ENCODE results near the gene RABEPK. TPM values are rescaled to one million over a fixed set of nuclear protein-coding genes. Genes with fewer than 3 reads are reported as not detected.

Gene RABEPK
- total and polyA plus RNA-seq, 2 of the 4 experiments (the other 2 are of a cell fraction), result 43.9 to 59.7 TPM

DNA sequence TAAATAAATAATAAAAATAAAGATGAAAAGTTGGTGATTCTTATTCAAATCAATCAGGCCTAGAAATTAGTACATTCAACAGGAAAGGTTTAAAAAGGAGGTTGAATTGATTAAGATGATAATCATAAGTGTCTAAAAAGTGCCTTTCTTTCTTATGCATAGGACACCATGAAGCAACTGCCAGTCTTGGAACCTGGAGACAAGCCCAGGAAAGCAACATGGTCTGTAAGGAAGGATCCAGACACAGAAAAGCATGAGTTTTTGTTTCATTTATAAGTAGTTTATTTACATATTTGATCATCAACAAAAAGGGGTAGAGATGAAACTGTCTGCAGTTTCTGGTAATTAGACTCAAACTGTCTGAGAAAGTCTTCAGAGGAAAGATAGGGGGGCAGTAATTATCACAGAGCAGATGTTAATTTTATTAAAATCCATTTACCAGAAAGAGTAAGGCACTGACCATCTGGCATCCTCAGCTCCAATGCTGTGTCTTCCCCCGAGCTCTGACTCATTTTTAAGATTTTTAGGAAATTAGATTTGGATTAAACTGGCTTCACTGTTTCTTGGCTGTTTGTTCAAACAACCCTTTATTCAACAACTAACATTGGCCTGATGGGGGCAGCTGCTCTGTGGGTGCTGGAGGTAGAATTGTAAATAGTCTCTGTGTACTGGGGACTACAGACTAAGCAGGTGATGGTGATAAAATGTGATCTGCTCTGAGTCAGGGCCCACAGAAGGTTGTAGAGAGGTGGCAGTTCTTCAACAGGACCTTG, 2.7 kb downstream of the RABEPK start:
- Histone ChIP-seq H2AK5ac (ENCODE audit: low read depth, low read length) (no peak overlapping the region), H3K9me1 (ENCODE audit: insufficient read depth, low read length) (no peaks in the 10 kb centered on the region), H3K4me3 (ENCODE audit: insufficient read depth, low read depth, low read length) (no peak overlapping the region), H2AFZ (replicated peaks; ENCODE audit: low read length, poor library complexity) (no peak overlapping the region), H3K4me2 (ENCODE audit: low read depth, low read length) (no peak overlapping the region), H3K4ac (ENCODE audit: low read depth, low read length) (no peak overlapping the region), H2BK20ac (ENCODE audit: low read depth, low read length) (no peak overlapping the region), H2BK15ac (ENCODE audit: low read depth, low read length) (no peak overlapping the region), H3K9ac (ENCODE audit: low read depth, low read length) (no peak overlapping the region), H3K9me3 (ENCODE audit: control insufficient read depth, insufficient read depth, low read length) (no peaks in the 10 kb centered on the region), H4K8ac (ENCODE audit: low read depth in 2 of 2, low read length in 2 of 2) (no peak overlapping the region), H3K56ac (ENCODE audit: extremely low read depth, insufficient read depth, low read length) (no peak overlapping the region), H3K27ac (ENCODE audit: insufficient read depth, low read length) (no peak overlapping the region), H3K18ac (ENCODE audit: low read depth, low read length) (no peak overlapping the region), H4K20me1 (ENCODE audit: insufficient read depth, low read length) (no peaks in the 10 kb centered on the region), H3K79me1 (ENCODE audit: low read depth in 1 of 2, low read length in 2 of 2) (peaks cover 8 to 14% of the 10 kb centered on the region in 2 experiments), H3K23ac (ENCODE audit: low read depth, low read length) (no peak overlapping the region), H4K5ac (ENCODE audit: low read depth, low read length) (no peak overlapping the region), H2AK9ac (replicated peaks; ENCODE audit: low read depth, low read length, poor library complexity) (no peak overlapping the region), H2BK5ac (ENCODE audit: low read depth, low read length, poor library complexity, severe bottlenecking) (no peak overlapping the region), H3K36me3 (ENCODE audit: control insufficient read depth, insufficient read depth, low read length) (peaks cover 18% of the 10 kb centered on the region), H3K4me1 (ENCODE audit: control insufficient read depth, insufficient read depth, low read length) (peaks cover 2% of the 10 kb centered on the region; the same call in 1 of the 2 replicates), H3K27me3 (ENCODE audit: control insufficient read depth, insufficient read depth, low read length) (no peaks in the 10 kb centered on the region), H3K14ac (replicated peaks; ENCODE audit: low read depth, low read length) (no peak overlapping the region), H2BK120ac (ENCODE audit: low read depth, low read length) (no peak overlapping the region), H4K91ac (ENCODE audit: insufficient read depth, low read depth, low read length) (no peak overlapping the region)
- DNase-seq, result peak; percentile 46
- dilution Hi-C loops (cut with HindIII; ENCODE audit: low sequenced_read_pairs, unreplicated experiment) (no loop called here), in situ Hi-C loops (cut with MboI; ENCODE audit: low sequenced_read_pairs) (no loop called here), intact Hi-C loops (cut with micrococcal nuclease) (no loop called here)
- BruUV-seq (replicated peaks), result no TSS peak
- ATAC-seq (ENCODE audit: low read depth), result no peak
- no CpG with 5 or more reads among the region's 1 CpG for WGBS, 2 experiments (ENCODE audit: extremely low coverage in 2 of 2, insufficient read length in 1 of 2)
- CTCF ChIA-PET, result interaction anchor here (0.9 kb wide), 1 partner anchor 161 kb away, joined by 3 read pairs; no protein-coding TSS in a partner anchor
- TF ChIP-seq, protein P1, sequence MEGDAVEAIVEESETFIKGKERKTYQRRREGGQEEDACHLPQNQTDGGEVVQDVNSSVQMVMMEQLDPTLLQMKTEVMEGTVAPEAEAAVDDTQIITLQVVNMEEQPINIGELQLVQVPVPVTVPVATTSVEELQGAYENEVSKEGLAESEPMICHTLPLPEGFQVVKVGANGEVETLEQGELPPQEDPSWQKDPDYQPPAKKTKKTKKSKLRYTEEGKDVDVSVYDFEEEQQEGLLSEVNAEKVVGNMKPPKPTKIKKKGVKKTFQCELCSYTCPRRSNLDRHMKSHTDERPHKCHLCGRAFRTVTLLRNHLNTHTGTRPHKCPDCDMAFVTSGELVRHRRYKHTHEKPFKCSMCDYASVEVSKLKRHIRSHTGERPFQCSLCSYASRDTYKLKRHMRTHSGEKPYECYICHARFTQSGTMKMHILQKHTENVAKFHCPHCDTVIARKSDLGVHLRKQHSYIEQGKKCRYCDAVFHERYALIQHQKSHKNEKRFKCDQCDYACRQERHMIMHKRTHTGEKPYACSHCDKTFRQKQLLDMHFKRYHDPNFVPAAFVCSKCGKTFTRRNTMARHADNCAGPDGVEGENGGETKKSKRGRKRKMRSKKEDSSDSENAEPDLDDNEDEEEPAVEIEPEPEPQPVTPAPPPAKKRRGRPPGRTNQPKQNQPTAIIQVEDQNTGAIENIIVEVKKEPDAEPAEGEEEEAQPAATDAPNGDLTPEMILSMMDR (conservative IDR thresholded peaks at IDR 0.05; ENCODE audit: low read depth, low read length), result peak; percentile 11; the same call in 1 of the 2 replicates
- TF ChIP-seq MXI1 (IDR thresholded peaks at IDR 0.05; ENCODE audit: borderline replicate concordance, low read depth, low read length) (no peak), CHD1 (IDR thresholded peaks at IDR 0.05; ENCODE audit: low read depth, low read length) (no peak)
- TF ChIP-seq, protein P2, sequence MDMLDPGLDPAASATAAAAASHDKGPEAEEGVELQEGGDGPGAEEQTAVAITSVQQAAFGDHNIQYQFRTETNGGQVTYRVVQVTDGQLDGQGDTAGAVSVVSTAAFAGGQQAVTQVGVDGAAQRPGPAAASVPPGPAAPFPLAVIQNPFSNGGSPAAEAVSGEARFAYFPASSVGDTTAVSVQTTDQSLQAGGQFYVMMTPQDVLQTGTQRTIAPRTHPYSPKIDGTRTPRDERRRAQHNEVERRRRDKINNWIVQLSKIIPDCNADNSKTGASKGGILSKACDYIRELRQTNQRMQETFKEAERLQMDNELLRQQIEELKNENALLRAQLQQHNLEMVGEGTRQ (IDR thresholded peaks at IDR 0.05; ENCODE audit: low read depth, low read length), result no peak
- POLR2A ChIA-PET (ENCODE audit: unreplicated experiment), result interaction anchor here (1.1 kb wide), 1 partner anchor 15 kb away, joined by 3 read pairs; no protein-coding TSS in a partner anchor
